Left ventricle myocardium inferior (tissue), 1 donor: Measurements from ENCODE around the gene DYNC1H1. TPM values are rescaled to one million over a fixed set of nuclear protein-coding genes. Genes with fewer than 3 reads are reported as not detected.

ENCODE experiments used
- DNase-seq: peaks from one replicate; pipeline ENCODE4 v3.0.0-alpha.2; 2020
- H3K27ac ChIP-seq: fragments of 200-600 bp; replicated peaks from 2 replicates; pipeline ENCODE4 v1.8.0; 2021
- H3K27me3 ChIP-seq: fragments of 200-600 bp; 2 replicates; pipeline ENCODE4 v1.8.0; 2021; ENCODE audit warnings: low read depth
- H3K36me3 ChIP-seq: fragments of 200-600 bp; 2 replicates; pipeline ENCODE4 v1.8.0; 2021
- H3K4me1 ChIP-seq: fragments of 200-600 bp; 2 replicates; pipeline ENCODE4 v1.8.0; 2021
- H3K4me3 ChIP-seq: fragments of 200-600 bp; 2 replicates; pipeline ENCODE4 v1.8.0; 2021; ENCODE audit warnings: mild to moderate bottlenecking, moderate library complexity
- H3K9me3 ChIP-seq: fragments of 200-600 bp; replicated peaks from 2 replicates; pipeline ENCODE4 v1.8.0; 2021
- CTCF ChIP-seq: fragments of 200-600 bp; IDR thresholded peaks from 2 replicates; pipeline ENCODE4 v1.8.0; 2021; ENCODE audit warnings: antibody characterized with exemption, mild to moderate bottlenecking, borderline replicate concordance
- intact Hi-C: fragments of 100-400 bp; cut with micrococcal nuclease; formaldehyde crosslinking; loops from one replicate; pipeline ENCODE4 v1.11.0; 2022
- total RNA-seq: library from RNA; stranded (reverse); fragmentation: NEBNext Ultra II Directional; extraction: Animal tissue kit (Norgen Biotek cat#: 25700); gene quantifications from one replicate; pipeline ENCODE4 v1.2.1, GENCODE V29; 2021
- donor health status: DM: no; HTN: yes; CAD: no; lungs with severe emphysema.

DYNC1H1 gene
- total RNA-seq, 1 donor from 2014 or later: 402 TPM

- H3K27ac ChIP-seq: no peak overlapping the region
- H3K9me3 ChIP-seq: no peaks in the 10 kb centered on the region
- no peak overlapping the region for H3K4me3 ChIP-seq
- DNase-seq: no peak
- no peaks in the 10 kb centered on the region for H3K27me3 ChIP-seq
- intact Hi-C loops: no loop called here
- no peaks in the 10 kb centered on the region for H3K4me1 ChIP-seq
- H3K36me3 ChIP-seq: peaks cover 100% of the 10 kb centered on the region
- TF ChIP-seq CTCF: no peak
Measured at GRCh38 chr14:102013669-102014200, 49.4 kb downstream of the DYNC1H1 start.

- intact Hi-C loops: no loop called here
- TF ChIP-seq CTCF: no peak
Measured at GRCh38 chr14:102015045-102015685, 50.8 kb downstream of the DYNC1H1 start.

GRCh38 chr14:102015771-102016170, 51.4 kb downstream of the DYNC1H1 start:
- intact Hi-C loops: no loop called here
- H3K36me3 ChIP-seq: peaks cover 100% of the 10 kb centered on the region

More at GRCh38 chr14:102015045-102015685, 50.8 kb downstream of the DYNC1H1 start:
- Histone ChIP-seq H3K4me3 (no peak overlapping the region), H3K36me3 (peaks cover 100% of the 10 kb centered on the region), H3K27ac (no peak overlapping the region), H3K4me1 (no peaks in the 10 kb centered on the region), H3K9me3 (no peaks in the 10 kb centered on the region), H3K27me3 (no peaks in the 10 kb centered on the region)
- DNase-seq: no peak

GRCh38 chr14:102016420-102017090, 52.2 kb downstream of the DYNC1H1 start:
- no peaks in the 10 kb centered on the region for H3K4me1 ChIP-seq
- peaks cover 100% of the 10 kb centered on the region for H3K36me3 ChIP-seq
- TF ChIP-seq CTCF: no peak
- H3K27me3 ChIP-seq: no peaks in the 10 kb centered on the region
- no peak overlapping the region for H3K27ac ChIP-seq
- H3K9me3 ChIP-seq: no peaks in the 10 kb centered on the region
- DNase-seq: no peak
- no peak overlapping the region for H3K4me3 ChIP-seq
- intact Hi-C loops: no loop called here

More at GRCh38 chr14:102015771-102016170, 51.4 kb downstream of the DYNC1H1 start:
- H3K27ac ChIP-seq: no peak overlapping the region
- no peaks in the 10 kb centered on the region for H3K4me1 ChIP-seq
- no peak for TF ChIP-seq CTCF
- H3K27me3 ChIP-seq: no peaks in the 10 kb centered on the region
- H3K4me3 ChIP-seq: no peak overlapping the region
- H3K9me3 ChIP-seq: no peaks in the 10 kb centered on the region
- no peak for DNase-seq

GRCh38 chr14:102018251-102018650, 53.9 kb downstream of the DYNC1H1 start:
- Histone ChIP-seq H3K9me3 (no peaks in the 10 kb centered on the region), H3K36me3 (peaks cover 100% of the 10 kb centered on the region), H3K27ac (no peak overlapping the region), H3K4me1 (no peaks in the 10 kb centered on the region), H3K27me3 (no peaks in the 10 kb centered on the region), H3K4me3 (no peak overlapping the region)
- no peak for TF ChIP-seq CTCF
- intact Hi-C loops: no loop called here
- no peak for DNase-seq
